ENCODE data around the gene KIF20B.

- no peak for TF ChIP-seq CTCF (IDR thresholded peaks at IDR 0.05)
- no peak for TF ChIP-seq POLR2A (IDR thresholded peaks at IDR 0.05)
Observed at GRCh38 chr10:89700923-89701241, 508 bp upstream of the KIF20B start.
